Measurements from ENCODE around the gene PTPN6.

PTPN6 gene

DNA sequence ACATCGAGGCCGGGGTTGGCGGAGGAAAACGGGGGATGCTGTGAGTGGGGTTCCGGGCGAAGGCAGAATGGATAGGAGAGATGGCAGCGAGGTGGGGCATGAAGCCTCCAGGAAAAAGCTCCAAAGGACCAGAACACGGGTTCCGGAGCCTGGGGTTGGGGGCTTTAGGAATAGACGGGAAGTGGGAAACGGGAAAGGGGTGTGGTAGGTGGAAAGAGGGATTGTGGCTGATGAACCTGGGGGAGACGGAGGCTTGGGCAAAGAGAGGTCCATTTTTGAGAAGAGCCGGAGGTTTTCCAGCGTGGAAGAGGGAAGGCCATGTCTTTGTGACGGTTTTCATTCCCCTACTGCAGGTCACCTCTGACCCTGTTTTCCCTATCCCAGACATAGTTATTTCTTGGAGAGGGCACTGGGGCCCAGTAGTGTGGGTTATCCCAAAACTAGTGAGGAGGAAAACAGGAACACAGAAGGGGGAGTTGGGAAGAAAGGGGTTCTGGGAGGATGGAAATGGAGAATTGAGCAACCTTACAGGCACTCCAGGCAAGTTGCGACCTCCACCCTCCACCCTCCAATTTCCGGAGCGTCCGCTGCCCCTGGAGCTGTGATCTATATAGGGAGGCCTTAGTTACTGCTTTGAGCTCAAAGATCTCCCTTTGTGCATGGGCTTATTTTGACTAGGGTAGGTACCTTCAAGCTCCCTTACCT, 22.3 kb upstream of the PTPN6 start:
- H3K27ac Mint-ChIP-seq, result peak overlapping the region; percentile 86

GRCh38 chr12:6929466-6930452, 21.4 kb upstream of the PTPN6 start:
- Mint-ChIP-seq H3K27me3 (no peaks in the 10 kb centered on the region), H3K36me3 (peaks cover 5% of the 10 kb centered on the region), H3K4me1 (peaks cover 34% of the 10 kb centered on the region), H3K9me3 (no peaks in the 10 kb centered on the region), H3K4me3 (peak overlapping the region; percentile 86), H3K27ac (peak overlapping the region; percentile 86)
- DNase-seq (ENCODE audit: low spot score in 2 of 2), result no peak
- ATAC-seq (ENCODE audit: low read depth), result no peak

More for the DNA sequence above, 22.3 kb upstream of the PTPN6 start:
- no peak for ATAC-seq (ENCODE audit: low read depth)
- peaks cover 2% of the 10 kb centered on the region for H3K36me3 Mint-ChIP-seq
- H3K27me3 Mint-ChIP-seq, result no peaks in the 10 kb centered on the region
- H3K9me3 Mint-ChIP-seq, result no peaks in the 10 kb centered on the region
- peak overlapping the region; percentile 86 for H3K4me3 Mint-ChIP-seq
- DNase-seq (ENCODE audit: low spot score in 2 of 2), result no peak
- H3K4me1 Mint-ChIP-seq, result peaks cover 42% of the 10 kb centered on the region

DNA sequence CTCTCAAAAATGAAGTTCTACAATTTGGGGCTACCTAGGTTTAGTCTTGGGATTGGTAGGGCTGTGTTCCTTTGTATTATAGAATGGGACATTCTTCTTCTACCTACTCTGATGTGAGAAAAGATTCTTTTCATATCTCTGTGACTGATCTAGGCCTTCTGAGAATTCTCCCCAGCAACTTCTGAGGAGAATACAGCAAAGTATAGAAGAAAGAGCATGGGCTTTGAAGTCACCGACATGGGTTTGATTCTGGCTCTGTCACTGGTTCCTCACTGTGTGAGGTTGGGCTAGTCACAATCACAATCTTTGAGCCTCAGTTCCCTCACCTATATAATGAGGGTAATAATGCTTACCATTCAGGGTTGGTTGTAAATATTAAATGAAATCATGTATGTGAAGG, 18.4 kb upstream of the PTPN6 start:
- peaks cover 11% of the 10 kb centered on the region for H3K36me3 Mint-ChIP-seq
- ATAC-seq (ENCODE audit: low read depth) (no peak), DNase-seq (ENCODE audit: low spot score in 2 of 2) (no peak)
- peaks cover 30% of the 10 kb centered on the region for H3K4me1 Mint-ChIP-seq
- H3K9me3 Mint-ChIP-seq, result no peaks in the 10 kb centered on the region
- no peak overlapping the region for H3K4me3 Mint-ChIP-seq
- no peaks in the 10 kb centered on the region for H3K27me3 Mint-ChIP-seq
- peak overlapping the region; percentile 77 for H3K27ac Mint-ChIP-seq

DNA sequence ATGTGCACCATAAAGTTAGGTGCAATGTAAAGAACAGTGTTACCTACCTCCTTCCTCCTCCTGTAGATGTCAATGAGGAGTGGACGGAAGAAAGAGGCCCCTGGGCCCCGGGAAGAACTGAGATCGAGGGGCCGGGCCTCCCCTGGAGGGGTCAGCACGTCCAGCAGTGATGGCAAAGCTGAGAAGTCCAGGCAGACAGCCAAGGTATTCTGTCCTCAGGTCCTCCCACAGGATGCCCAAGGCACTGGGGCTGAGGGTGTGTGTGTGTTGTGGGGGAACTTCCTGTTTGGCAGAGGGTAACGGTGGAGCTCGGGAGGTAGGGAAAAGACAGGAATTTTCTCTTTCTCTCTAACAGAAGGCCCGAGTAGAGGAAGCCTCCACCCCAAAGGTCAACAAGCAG, 17.0 kb upstream of the PTPN6 start:
- DNase-seq (ENCODE audit: low spot score in 2 of 2) (no peak), ATAC-seq (ENCODE audit: low read depth) (no peak)
- H3K4me3 Mint-ChIP-seq, result no peak overlapping the region
- no peak overlapping the region for H3K27ac Mint-ChIP-seq
- H3K27me3 Mint-ChIP-seq, result no peaks in the 10 kb centered on the region
- H3K36me3 Mint-ChIP-seq, result peaks cover 12% of the 10 kb centered on the region
- peaks cover 26% of the 10 kb centered on the region for H3K4me1 Mint-ChIP-seq
- no peaks in the 10 kb centered on the region for H3K9me3 Mint-ChIP-seq

GRCh38 chr12:6935371-6936193, 15.6 kb upstream of the PTPN6 start:
- peaks cover 16% of the 10 kb centered on the region for H3K36me3 Mint-ChIP-seq
- no peak for DNase-seq (ENCODE audit: low spot score in 2 of 2)
- H3K9me3 Mint-ChIP-seq, result no peaks in the 10 kb centered on the region
- no peak overlapping the region for H3K4me3 Mint-ChIP-seq
- H3K4me1 Mint-ChIP-seq, result peaks cover 24% of the 10 kb centered on the region
- H3K27ac Mint-ChIP-seq, result peak overlapping the region; percentile 88
- no peak for ATAC-seq (ENCODE audit: low read depth)
- H3K27me3 Mint-ChIP-seq, result no peaks in the 10 kb centered on the region

DNA sequence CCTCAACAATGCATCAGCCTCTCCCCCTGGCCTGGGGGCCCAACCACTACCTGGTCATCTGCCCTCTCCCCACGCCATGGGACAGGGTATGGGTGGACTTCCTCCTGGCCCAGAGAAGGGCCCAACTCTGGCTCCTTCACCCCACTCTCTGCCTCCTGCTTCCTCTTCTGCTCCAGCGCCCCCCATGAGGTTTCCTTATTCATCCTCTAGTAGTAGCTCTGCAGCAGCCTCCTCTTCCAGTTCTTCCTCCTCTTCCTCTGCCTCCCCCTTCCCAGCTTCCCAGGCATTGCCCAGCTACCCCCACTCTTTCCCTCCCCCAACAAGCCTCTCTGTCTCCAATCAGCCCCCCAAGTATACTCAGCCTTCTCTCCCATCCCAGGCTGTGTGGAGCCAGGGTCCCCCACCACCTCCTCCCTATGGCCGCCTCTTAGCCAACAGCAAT, 14.9 kb upstream of the PTPN6 start:
- peaks cover 16% of the 10 kb centered on the region for H3K36me3 Mint-ChIP-seq
- H3K9me3 Mint-ChIP-seq, result no peaks in the 10 kb centered on the region
- H3K4me1 Mint-ChIP-seq, result peaks cover 24% of the 10 kb centered on the region
- H3K27me3 Mint-ChIP-seq, result no peaks in the 10 kb centered on the region
- H3K4me3 Mint-ChIP-seq, result peak overlapping the region; percentile 88
- DNase-seq (ENCODE audit: low spot score in 2 of 2), result no peak
- H3K27ac Mint-ChIP-seq, result peak overlapping the region; percentile 88
- ATAC-seq (ENCODE audit: low read depth), result no peak

DNA sequence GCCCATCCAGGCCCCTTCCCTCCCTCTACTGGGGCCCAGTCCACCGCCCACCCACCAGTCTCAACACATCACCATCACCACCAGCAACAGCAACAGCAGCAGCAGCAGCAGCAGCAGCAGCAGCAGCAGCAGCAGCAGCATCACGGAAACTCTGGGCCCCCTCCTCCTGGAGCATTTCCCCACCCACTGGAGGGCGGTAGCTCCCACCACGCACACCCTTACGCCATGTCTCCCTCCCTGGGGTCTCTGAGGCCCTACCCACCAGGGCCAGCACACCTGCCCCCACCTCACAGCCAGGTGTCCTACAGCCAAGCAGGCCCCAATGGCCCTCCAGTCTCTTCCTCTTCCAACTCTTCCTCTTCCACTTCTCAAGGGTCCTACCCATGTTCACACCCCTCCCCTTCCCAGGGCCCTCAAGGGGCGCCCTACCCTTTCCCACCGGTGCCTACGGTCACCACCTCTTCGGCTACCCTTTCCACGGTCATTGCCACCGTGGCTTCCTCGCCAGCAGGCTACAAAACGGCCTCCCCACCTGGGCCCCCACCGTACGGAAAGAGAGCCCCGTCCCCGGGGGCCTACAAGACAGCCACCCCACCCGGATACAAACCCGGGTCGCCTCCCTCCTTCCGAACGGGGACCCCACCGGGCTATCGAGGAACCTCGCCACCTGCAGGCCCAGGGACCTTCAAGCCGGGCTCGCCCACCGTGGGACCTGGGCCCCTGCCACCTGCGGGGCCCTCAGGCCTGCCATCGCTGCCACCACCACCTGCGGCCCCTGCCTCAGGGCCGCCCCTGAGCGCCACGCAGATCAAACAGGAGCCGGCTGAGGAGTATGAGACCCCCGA, 14.3 kb upstream of the PTPN6 start:
- ATAC-seq (ENCODE audit: low read depth) (peak; percentile 5), DNase-seq (ENCODE audit: low spot score in 2 of 2) (peak in 1 of 2 donors; percentile 49)
- peaks cover 16% of the 10 kb centered on the region for H3K36me3 Mint-ChIP-seq
- H3K4me1 Mint-ChIP-seq, result peaks cover 24% of the 10 kb centered on the region
- H3K4me3 Mint-ChIP-seq, result peak overlapping the region; percentile 88
- no peaks in the 10 kb centered on the region for H3K27me3 Mint-ChIP-seq
- H3K27ac Mint-ChIP-seq, result peak overlapping the region; percentile 88
- H3K9me3 Mint-ChIP-seq, result no peaks in the 10 kb centered on the region

- H3K4me3 Mint-ChIP-seq, result peak overlapping the region; percentile 88
- H3K4me1 Mint-ChIP-seq, result peaks cover 19% of the 10 kb centered on the region
- H3K27me3 Mint-ChIP-seq, result no peaks in the 10 kb centered on the region
- DNase-seq (ENCODE audit: low spot score in 2 of 2) (peak; percentile 82 to 90), ATAC-seq (ENCODE audit: low read depth) (peak; percentile 95)
- H3K36me3 Mint-ChIP-seq, result peaks cover 16% of the 10 kb centered on the region
- peak overlapping the region; percentile 88 for H3K27ac Mint-ChIP-seq
- no peaks in the 10 kb centered on the region for H3K9me3 Mint-ChIP-seq
These were observed 13.4 kb upstream of the PTPN6 start for GRCh38 chr12:6937481-6938352.

GRCh38 chr12:6938353-6939190, 12.6 kb upstream of the PTPN6 start:
- Mint-ChIP-seq H3K4me3 (no peak overlapping the region), H3K9me3 (no peaks in the 10 kb centered on the region), H3K36me3 (peaks cover 16% of the 10 kb centered on the region), H3K4me1 (peaks cover 22% of the 10 kb centered on the region), H3K27me3 (no peaks in the 10 kb centered on the region), H3K27ac (peak overlapping the region; percentile 88)
- no peak for DNase-seq (ENCODE audit: low spot score in 2 of 2)
- ATAC-seq (ENCODE audit: low read depth), result no peak

- peak overlapping the region; percentile 25 for H3K4me3 Mint-ChIP-seq
- ATAC-seq (ENCODE audit: low read depth) (no peak), DNase-seq (ENCODE audit: low spot score in 2 of 2) (no peak)
- no peaks in the 10 kb centered on the region for H3K9me3 Mint-ChIP-seq
- H3K27ac Mint-ChIP-seq, result peak overlapping the region; percentile 75
- no peaks in the 10 kb centered on the region for H3K27me3 Mint-ChIP-seq
- peaks cover 13% of the 10 kb centered on the region for H3K36me3 Mint-ChIP-seq
- peaks cover 24% of the 10 kb centered on the region for H3K4me1 Mint-ChIP-seq
These were observed 12.0 kb upstream of the PTPN6 start for GRCh38 chr12:6939191-6939540.

GRCh38 chr12:6941267-6941666, 9.9 kb upstream of the PTPN6 start:
- Mint-ChIP-seq H3K27me3 (no peaks in the 10 kb centered on the region), H3K27ac (no peak overlapping the region), H3K36me3 (peaks cover 4% of the 10 kb centered on the region), H3K4me1 (peaks cover 32% of the 10 kb centered on the region), H3K4me3 (no peak overlapping the region), H3K9me3 (no peaks in the 10 kb centered on the region)
- no peak for ATAC-seq (ENCODE audit: low read depth)
- no peak for DNase-seq (ENCODE audit: low spot score in 2 of 2)

- no peak overlapping the region for H3K4me3 Mint-ChIP-seq
- no peaks in the 10 kb centered on the region for H3K9me3 Mint-ChIP-seq
- H3K27me3 Mint-ChIP-seq, result no peaks in the 10 kb centered on the region
- no peak for DNase-seq (ENCODE audit: low spot score in 2 of 2)
- peaks cover 31% of the 10 kb centered on the region for H3K4me1 Mint-ChIP-seq
- no peak for ATAC-seq (ENCODE audit: low read depth)
- peak overlapping the region; percentile 100 for H3K27ac Mint-ChIP-seq
- peaks cover 4% of the 10 kb centered on the region for H3K36me3 Mint-ChIP-seq
These were observed 9.4 kb upstream of the PTPN6 start for GRCh38 chr12:6941782-6942181.

Data from memory B cell (primary cell).